ENCODE data around the gene ENGASE. TPM values are rescaled to one million over a fixed set of nuclear protein-coding genes. Genes with fewer than 3 reads are reported as not detected.

The ENGASE gene
- total and polyA plus RNA-seq, 2 of the 8 experiments (the other 6 are each of a cell fraction or from before 2014, with no cell fraction given) = 9.3 to 36.1 TPM

GRCh38 chr17:79101111-79101673 is 26.6 kb downstream of the ENGASE start:
- ChIA-PET POLR2A (ENCODE audit: partially characterized antibody) (no interaction called here), CTCF (ENCODE audit: partially characterized antibody) (interaction anchor here (0.7 to 3.4 kb wide), 8 partner anchors 8 to 289 kb away, joined by 3 to 10 read pairs (median 4); no protein-coding TSS in a partner anchor)
- Histone ChIP-seq H4K8ac (ENCODE audit: extremely low read depth, insufficient read depth, low read length) (no peak overlapping the region; the same call in 1 of the 2 replicates), H2AK5ac (ENCODE audit: low read depth, low read length) (no peak overlapping the region), H2BK20ac (ENCODE audit: low read length) (no peak overlapping the region), H3K27me3 (replicated peaks in 1 of 4; ENCODE audit: control insufficient read depth in 3 of 4, extremely low read depth in 1 of 4, insufficient read depth in 3 of 4, low read length in 3 of 4) (no peaks in the 10 kb centered on the region), H3K23me2 (ENCODE audit: low read depth, low read length) (no peaks in the 10 kb centered on the region), H2AFZ (ENCODE audit: low read length) (no peak overlapping the region), H4K91ac (replicated peaks; ENCODE audit: insufficient read length, low read length) (no peak overlapping the region), H2BK5ac (ENCODE audit: low read depth, low read length) (no peak overlapping the region), H3K4me2 (ENCODE audit: insufficient read depth in 1 of 2, low read depth in 2 of 2, low read length in 2 of 2) (no peak overlapping the region), H4K5ac (ENCODE audit: insufficient read length, low read depth, low read length) (no peak overlapping the region), H3K9me3 (ENCODE audit: insufficient read depth in 2 of 2, low read depth in 1 of 2, low read length in 1 of 2) (no peaks in the 10 kb centered on the region), H3K18ac (ENCODE audit: extremely low read depth, low read length) (no peak overlapping the region), H2BK12ac (ENCODE audit: low read depth, low read length) (no peak overlapping the region), H3K23ac (ENCODE audit: insufficient read length) (no peak overlapping the region), H3K27ac (ENCODE audit: low read depth, low read length) (no peak overlapping the region), H3K4me1 (replicated peaks in 1 of 4; ENCODE audit: control insufficient read depth in 3 of 4, insufficient read depth in 4 of 4, low read length in 3 of 4) (peaks cover 0 to 19% (median 5%) of the 10 kb centered on the region in 4 experiments; a peak in 5 of 7 replicates), H3K79me2 (ENCODE audit: control insufficient read depth in 1 of 2, insufficient read depth in 2 of 2, low read length in 2 of 2) (no peaks in the 10 kb centered on the region), H3K4me3 (ENCODE audit: extremely low read depth in 1 of 4, insufficient read depth in 2 of 4, low read depth in 3 of 4, low read length in 4 of 4) (no peak overlapping the region), H4K20me1 (replicated peaks in 1 of 2; ENCODE audit: control insufficient read depth in 1 of 2, insufficient read depth in 2 of 2, low read length in 2 of 2) (no peaks in the 10 kb centered on the region), H3K36me3 (ENCODE audit: control insufficient read depth in 2 of 4, insufficient read depth in 4 of 4, low read length in 3 of 4) (no peaks in the 10 kb centered on the region), H2BK15ac (ENCODE audit: low read length) (no peak overlapping the region), H3K56ac (replicated peaks; ENCODE audit: insufficient read length, low read depth, low read length) (no peak overlapping the region), H2BK120ac (replicated peaks; ENCODE audit: low read depth, low read length) (no peak overlapping the region), H3K79me1 (ENCODE audit: low read depth, low read length) (no peaks in the 10 kb centered on the region), H3K4ac (replicated peaks; ENCODE audit: insufficient read length, low read depth, low read length) (no peak overlapping the region), H3K9ac (replicated peaks in 1 of 4; ENCODE audit: extremely low read depth in 1 of 4, low read depth in 3 of 4, low read length in 3 of 4) (no peak overlapping the region), H3K14ac (ENCODE audit: insufficient read length) (no peak overlapping the region)
- no peak for FAIRE-seq
- no peak for DNase-seq (ENCODE audit: low read depth in 1 of 2, low spot score in 2 of 2)
- 92% methylated on average over 13 of the region's 13 CpGs; no CpG with 5 or more reads in 1 of the 2 experiments for WGBS, 2 experiments (ENCODE audit: extremely low coverage in 1 of 2, insufficient coverage in 1 of 2, insufficient read length in 1 of 2, insufficient replicate concordance in 2 of 2, low coverage in 1 of 2, low lambda C conversion rate in 2 of 2, missing lambda C conversion rate in 1 of 2)
- TF ChIP-seq SIRT6 (IDR thresholded peaks at IDR 0.05; ENCODE audit: low read length) (no peak), TEAD4 (IDR thresholded peaks at IDR 0.05; ENCODE audit: low read depth, low read length) (no peak), EGR1 (IDR thresholded peaks at IDR 0.05; ENCODE audit: borderline replicate concordance, low read depth, low read length) (no peak), KDM1A (IDR thresholded peaks at IDR 0.05; ENCODE audit: borderline replicate concordance, low read length) (no peak), RAD21 (IDR thresholded peaks at IDR 0.05 in 1 of 2, conservative IDR thresholded peaks at IDR 0.05 in 1 of 2; ENCODE audit: low read depth in 2 of 2, low read length in 2 of 2) (no peak), SP1 (IDR thresholded peaks at IDR 0.05; ENCODE audit: low read depth, low read length) (no peak), RXRA (IDR thresholded peaks at IDR 0.05; ENCODE audit: insufficient read depth, low read depth, low read length) (no peak)
